HCT116 (cell line): Measurements from ENCODE around the gene TMEM50A. TPM values are rescaled to one million over a fixed set of nuclear protein-coding genes. Genes with fewer than 3 reads are reported as not detected.
"Not testable (repeated sequence)": the region's sequence is repeated elsewhere in the genome, so short reads cannot be mapped to it uniquely, and the experiment has no call there.

ENCODE experiments used
- ATAC-seq: fragments of 200-7000 bp; cut with Tn5 transposase; 2 replicates; pipeline ENCODE4 v1.9.1; 2020; ENCODE audit warnings: mild to moderate bottlenecking, moderate library complexity
- BruUV-seq: library from RNA; stranded (reverse); fragments of 400-500 nt; replicated peaks from 2 replicates; lab custom pipeline; 2021; lab: Mats Ljungman, UMichigan
- CTCF ChIA-PET: fragments of 300-600 bp; sonication (Branson Sonifier 250); formaldehyde crosslinking; loops from one replicate; lab custom pipeline; 2021; ENCODE audit warnings: antibody characterized with exemption; lab: Charles Lee
- POLR2A ChIA-PET: fragments of 300-600, 350-600 bp; sonication (Branson Sonifier 250); formaldehyde crosslinking; loops from one replicate; lab custom pipeline; 2021; ENCODE audit warnings: antibody characterized with exemption; lab: Charles Lee
- RAD21 ChIA-PET, 2 experiments: fragments of 300-600 bp; sonication (Branson Sonifier 250); formaldehyde crosslinking; loops; one replicate each; lab custom pipeline; 2023; ENCODE audit warnings: low total read pairs in 2 of 2; ENCODE audit not compliant: uncharacterized antibody in 2 of 2, unreplicated experiment in 2 of 2, low non-redundant PET in 1 of 2; lab: Charles Lee
- DNase-seq: peaks from one replicate; pipeline ENCODE4 v3.0.0-alpha.2; 2010; ENCODE audit warnings: low read depth, low spot score
- H2AFZ ChIP-seq: fragments of 200-600 bp; shearing (Covaris generic), sonication (generic); 2 replicates; pipeline ENCODE4 v1.6.1; 2017; ENCODE audit warnings: low read depth, mixed run types, mixed read lengths, antibody characterized with exemption, low read length; ENCODE audit not compliant: poor library complexity, severe bottlenecking
- H3K27ac ChIP-seq: 2 replicates; pipeline ENCODE4 v1.5.1; 2012; ENCODE audit warnings: low read depth, low read length
- H3K27me3 ChIP-seq: fragments of 200-600 bp; sonication (generic); 2 replicates; pipeline ENCODE4 v1.6.1; 2016; ENCODE audit warnings: mixed run types, low read length, mixed read lengths; ENCODE audit not compliant: insufficient read depth
- H3K36me3 ChIP-seq, 2 experiments: fragments of 200-500 bp in 1 of 2; fragments of 200-600 bp in 1 of 2; sonication (Bioruptor generic) in 1 of 2; sonication (generic) in 1 of 2; 2 replicates each; pipeline versions ENCODE4 v1.5.1 to v1.6.1; 2014 to 2016; ENCODE audit warnings: low read length in 2 of 2, inconsistent platforms in 1 of 2, mixed read lengths in 1 of 2, mixed run types in 1 of 2; ENCODE audit not compliant: insufficient read depth in 2 of 2, control insufficient read depth in 1 of 2
- H3K4me1 ChIP-seq, 2 experiments: fragments of 200-600 bp in 1 of 2; sonication (generic) in 1 of 2; 2 replicates each; pipeline versions ENCODE4 v1.5.1 to v1.6.1; 2012 to 2017; ENCODE audit warnings: low read length in 2 of 2, inconsistent platforms in 1 of 2, mild to moderate bottlenecking in 1 of 2, mixed read lengths in 1 of 2, mixed run types in 1 of 2, moderate library complexity in 1 of 2; ENCODE audit not compliant: insufficient read depth in 2 of 2, control insufficient read depth in 1 of 2
- H3K4me2 ChIP-seq: fragments of 200-600 bp; sonication (generic); 2 replicates; pipeline ENCODE4 v1.6.1; 2017; ENCODE audit warnings: mixed run types, low read length, mixed read lengths
- H3K4me3 ChIP-seq, 2 experiments: fragments of 200-600 bp in 1 of 2; sonication (generic) in 1 of 2; replicated peaks in 1 of 2; 2 replicates each; pipeline ENCODE4 v1.5.1; 2011 to 2016; ENCODE audit warnings: low read length in 2 of 2, control low read depth in 1 of 2, low read depth in 1 of 2, mild to moderate bottlenecking in 1 of 2, mixed read lengths in 1 of 2, mixed run types in 1 of 2
- H3K79me2 ChIP-seq: fragments of 200-600 bp; sonication (generic); 2 replicates; pipeline ENCODE4 v1.6.1; 2017; ENCODE audit warnings: mild to moderate bottlenecking, mixed run types, low read length, moderate library complexity, mixed read lengths; ENCODE audit not compliant: insufficient read depth
- H3K9ac ChIP-seq: fragments of 200-600 bp; sonication (generic); 2 replicates; pipeline ENCODE4 v1.6.1; 2016; ENCODE audit warnings: low read length, mixed read lengths
- H3K9me2 ChIP-seq: fragments of 200-600 bp; sonication (generic), shearing (Covaris generic); 2 replicates; pipeline ENCODE4 v1.6.1; 2017; ENCODE audit warnings: mixed run types, mild to moderate bottlenecking, moderate library complexity; ENCODE audit not compliant: insufficient read depth
- H3K9me3 ChIP-seq, 2 experiments: fragments of 200-500 bp in 1 of 2; fragments of 200-600 bp in 1 of 2; sonication (Bioruptor generic) in 1 of 2; sonication (generic) in 1 of 2; 2 replicates each; pipeline ENCODE4 v1.6.1; 2014 to 2017; ENCODE audit warnings: low read length in 2 of 2, mixed read lengths in 2 of 2, inconsistent platforms in 1 of 2, low read depth in 1 of 2, mild to moderate bottlenecking in 1 of 2, mixed run types in 1 of 2, moderate library complexity in 1 of 2; ENCODE audit not compliant: control insufficient read depth in 1 of 2, insufficient read depth in 1 of 2
- H4K20me1 ChIP-seq: fragments of 200-600 bp; sonication (generic), shearing (Covaris generic); 2 replicates; pipeline ENCODE4 v1.6.1; 2017; ENCODE audit warnings: mixed run types, mild to moderate bottlenecking, moderate library complexity; ENCODE audit not compliant: insufficient read depth
- CTCF ChIP-seq, 3 experiments: fragments of 200-600 bp in 1 of 3; sonication (generic) in 1 of 3; IDR thresholded peaks in 2 of 3; conservative IDR thresholded peaks in 1 of 3; 2 replicates each; pipeline ENCODE4 v1.5.1; 2012 to 2017; ENCODE audit warnings: low read depth in 2 of 3, low read length in 2 of 3, antibody characterized with exemption in 1 of 3, borderline replicate concordance in 1 of 3, control low read depth in 1 of 3, mild to moderate bottlenecking in 1 of 3, mixed read lengths in 1 of 3, mixed run types in 1 of 3, moderate library complexity in 1 of 3; ENCODE audit not compliant: insufficient read depth in 1 of 3
- RAD21 ChIP-seq: IDR thresholded peaks from 2 replicates; pipeline ENCODE4 v1.6.1; 2012; ENCODE audit warnings: low read depth, mild to moderate bottlenecking
- intact Hi-C: fragments of 100-400 bp; cut with micrococcal nuclease; formaldehyde crosslinking; loops from 2 replicates; pipeline ENCODE4 v1.10.0; 2022
- total RNA-seq: library from RNA; stranded (reverse); gene quantifications from one replicate; pipeline ENCODE4 v1.2.1, GENCODE V29; 2021; ENCODE audit not compliant: unreplicated experiment

Gene TMEM50A
- total RNA-seq, 1 experiment from 2014 or later: 80.7 TPM

DNA sequence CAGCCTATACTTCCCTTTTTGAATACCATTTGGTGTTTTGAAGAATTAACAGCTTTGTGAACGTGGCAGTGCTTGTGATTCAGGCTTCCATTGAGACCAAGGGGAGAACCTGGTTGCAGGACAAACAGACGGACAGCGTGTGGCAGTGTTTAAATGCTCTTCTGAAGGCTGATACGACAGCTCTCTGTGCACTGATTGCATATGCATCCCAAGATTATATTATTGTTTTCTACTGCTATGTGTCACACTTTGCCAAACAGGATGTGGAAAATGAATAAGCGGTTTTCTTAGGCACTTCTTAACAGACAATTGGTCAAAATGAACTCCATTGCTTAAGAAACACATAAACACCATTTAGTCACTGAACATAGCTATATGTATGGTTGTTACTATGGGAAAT lies 8.2 kb upstream of the TMEM50A start:
- H3K4me1 ChIP-seq, H3K36me3 ChIP-seq, H3K27me3 ChIP-seq, H3K4me3 ChIP-seq, POLR2A ChIA-PET, H3K79me2 ChIP-seq, H3K9me2 ChIP-seq, DNase-seq, H3K4me2 ChIP-seq, H2AFZ ChIP-seq, H3K9ac ChIP-seq, BruUV-seq, H4K20me1 ChIP-seq, intact Hi-C loops, H3K9me3 ChIP-seq, H3K27ac ChIP-seq, RAD21 ChIA-PET: not testable (repeated sequence)
- TF ChIP-seq CTCF (IDR thresholded peaks at IDR 0.05 in 2 of 3, conservative IDR thresholded peaks at IDR 0.05 in 1 of 3; ENCODE audit: borderline replicate concordance in 1 of 3, insufficient read depth in 1 of 3, low read depth in 2 of 3, low read length in 2 of 3): 0 out of 6 replicates have a peak, but pooled peaks of 1 of the 3 experiments have one; percentile 6
- TF ChIP-seq RAD21: peak; percentile 43
- peak; percentile 69 for ATAC-seq
- CTCF ChIA-PET: interaction anchor here (0.6 kb wide), 1 partner anchor 191 kb away, joined by 3 read pairs; no protein-coding TSS in a partner anchor

- H3K79me2 ChIP-seq: peaks cover 35% of the 10 kb centered on the region
- intact Hi-C loops, H3K9me2 ChIP-seq, H4K20me1 ChIP-seq, CTCF ChIA-PET, H3K36me3 ChIP-seq, DNase-seq, H2AFZ ChIP-seq, H3K27me3 ChIP-seq, POLR2A ChIA-PET, RAD21 ChIA-PET, H3K9me3 ChIP-seq, H3K4me1 ChIP-seq: not testable (repeated sequence)
- BruUV-seq: TSS peak; percentile 78
- H3K9ac ChIP-seq: peak overlapping the region; percentile 53
- H3K27ac ChIP-seq: 0 out of 2 replicates have a peak overlapping the region, but pooled peaks have one; percentile 38
- peak; percentile 67 for ATAC-seq
- H3K4me2 ChIP-seq: peak overlapping the region; percentile 67
- peak overlapping the region; percentile 44 to 58 for H3K4me3 ChIP-seq
Measured at GRCh38 chr1:25336922-25337354, 1.2 kb upstream of the TMEM50A start.

DNA sequence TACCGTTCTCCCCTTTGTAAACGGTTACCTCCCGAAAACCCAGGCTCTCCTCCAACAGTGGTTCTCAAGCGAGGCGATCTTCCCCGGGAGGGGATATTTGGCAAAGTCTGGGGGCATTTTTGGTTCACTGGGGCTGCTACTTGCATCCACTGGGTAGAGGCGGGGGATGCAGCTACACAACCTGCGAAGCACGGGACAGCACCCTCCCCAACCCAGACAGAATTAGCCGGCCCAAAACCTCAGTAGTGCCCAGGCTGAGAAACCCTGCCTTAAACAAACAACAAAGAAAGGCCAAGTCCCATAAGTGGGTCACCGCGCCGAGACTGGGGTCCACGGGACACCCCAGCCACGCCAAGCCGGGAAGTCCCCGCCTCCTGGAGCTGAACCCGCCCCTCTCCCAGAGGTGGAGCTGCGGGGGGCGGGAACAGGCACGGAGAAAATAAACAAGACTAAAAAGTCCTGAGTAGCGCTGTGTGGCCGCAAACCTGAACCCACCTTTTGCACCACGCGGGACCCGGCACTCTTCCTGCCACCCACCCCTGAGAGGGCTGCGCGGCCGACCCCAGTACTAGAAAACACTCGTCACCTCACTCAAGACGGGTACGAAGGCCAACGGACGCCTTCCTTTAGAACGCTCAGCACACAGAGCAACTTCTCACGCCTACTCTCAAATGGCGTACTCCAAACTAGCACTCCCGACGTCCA lies 499 bp upstream of the TMEM50A start:
- peak overlapping the region; percentile 83 to 91 for H3K4me3 ChIP-seq
- H3K9me3 ChIP-seq, H2AFZ ChIP-seq, H3K4me1 ChIP-seq, DNase-seq, H3K27me3 ChIP-seq, CTCF ChIA-PET, H3K9me2 ChIP-seq, BruUV-seq, intact Hi-C loops, RAD21 ChIA-PET, H4K20me1 ChIP-seq, POLR2A ChIA-PET, H3K36me3 ChIP-seq: not testable (repeated sequence)
- H3K9ac ChIP-seq: peak overlapping the region; percentile 87
- peaks cover 42% of the 10 kb centered on the region for H3K79me2 ChIP-seq
- H3K4me2 ChIP-seq: peak overlapping the region; percentile 89
- ATAC-seq: peak; percentile 78
- H3K27ac ChIP-seq: peak overlapping the region; percentile 97
